RWPE2 (cell line): ENCODE measurements around the gene HDAC4.

Source experiments
- ATAC-seq: fragments of 200-7000 bp; cut with Tn5 transposase; 3 replicates; pipeline ENCODE4 v1.9.1; 2021; ENCODE audit warnings: low read depth
- DNase-seq: peaks from one replicate; pipeline ENCODE4 v3.0.0-alpha.2; 2020; ENCODE audit warnings: low spot score
- H3K27ac ChIP-seq: fragments of 450-650 bp; 2 replicates; pipeline ENCODE4 v1.5.1; 2017; ENCODE audit warnings: mild to moderate bottlenecking; ENCODE audit not compliant: poor library complexity, severe bottlenecking
- H3K27me3 ChIP-seq: fragments of 250-450 bp; sonication (Bioruptor Pico); 2 replicates; pipeline ENCODE4 v1.5.1; 2021; ENCODE audit warnings: mild to moderate bottlenecking, moderate library complexity; ENCODE audit not compliant: insufficient read depth, poor library complexity, severe bottlenecking
- H3K36me3 ChIP-seq: fragments of 250-450 bp; sonication (Bioruptor Pico); 2 replicates; pipeline ENCODE4 v1.5.1; 2020; ENCODE audit warnings: low read depth, mild to moderate bottlenecking, moderate library complexity
- H3K4me1 ChIP-seq: fragments of 250-450 bp; sonication (Bioruptor Pico); 2 replicates; pipeline ENCODE4 v1.5.1; 2021; ENCODE audit warnings: mild to moderate bottlenecking, moderate library complexity; ENCODE audit not compliant: insufficient read depth, poor library complexity, severe bottlenecking
- H3K4me3 ChIP-seq: fragments of 250-450 bp; sonication (Bioruptor Pico); 2 replicates; pipeline ENCODE4 v1.5.1; 2021; ENCODE audit warnings: mild to moderate bottlenecking, moderate library complexity; ENCODE audit not compliant: severe bottlenecking
- H3K9me3 ChIP-seq: fragments of 250-450 bp; sonication (Bioruptor Pico); 2 replicates; pipeline ENCODE4 v1.5.1; 2021; ENCODE audit warnings: mild to moderate bottlenecking, moderate library complexity; ENCODE audit not compliant: severe bottlenecking
- CTCF ChIP-seq: fragments of 450-650 bp; IDR thresholded peaks from one replicate; pipeline ENCODE4 v1.5.1; 2017; ENCODE audit warnings: mild to moderate bottlenecking, moderate library complexity; ENCODE audit not compliant: poor library complexity, severe bottlenecking

Gene HDAC4

DNA sequence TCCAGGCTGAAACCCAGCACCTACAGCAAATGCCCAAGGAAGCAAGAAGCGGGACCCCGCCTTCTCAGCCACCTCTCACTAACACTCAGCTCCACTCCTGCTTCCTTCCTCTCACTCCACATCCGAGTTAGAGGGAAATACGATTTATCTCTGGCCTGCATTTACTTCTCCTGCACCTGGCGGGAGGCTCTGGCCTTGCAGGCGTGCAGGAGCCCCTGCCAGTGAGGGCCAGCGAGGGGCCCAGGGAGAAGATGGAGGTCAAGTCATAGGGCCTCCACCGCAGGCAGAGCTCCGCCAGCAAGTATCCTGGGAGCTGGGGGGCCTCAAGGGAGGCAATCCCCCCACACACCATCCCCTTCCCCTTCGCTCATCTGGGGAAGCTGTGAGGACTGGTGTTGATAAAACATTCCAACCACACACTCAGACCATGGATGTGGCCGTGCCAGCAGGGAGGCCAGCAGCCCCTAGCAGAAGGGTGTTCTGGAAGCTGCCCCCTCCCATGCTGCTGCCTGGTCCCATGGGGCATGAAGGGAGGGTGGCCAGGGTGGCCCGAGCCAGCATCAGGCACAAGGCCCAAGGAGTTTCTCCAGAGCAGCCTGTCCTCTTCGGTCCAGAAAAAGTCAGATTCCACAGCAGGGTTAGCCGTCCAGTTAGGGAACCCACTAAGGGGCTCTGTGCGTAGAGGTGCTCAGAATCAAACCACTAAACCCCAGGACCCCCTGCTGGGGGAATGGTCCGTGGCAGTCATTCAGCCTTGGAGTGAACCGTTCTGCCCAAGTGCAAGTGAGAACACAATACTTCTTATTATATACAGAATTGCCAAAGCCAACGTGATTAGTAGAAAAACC is 91.2 kb downstream of the HDAC4 start:
- TF ChIP-seq CTCF = no peak

DNA sequence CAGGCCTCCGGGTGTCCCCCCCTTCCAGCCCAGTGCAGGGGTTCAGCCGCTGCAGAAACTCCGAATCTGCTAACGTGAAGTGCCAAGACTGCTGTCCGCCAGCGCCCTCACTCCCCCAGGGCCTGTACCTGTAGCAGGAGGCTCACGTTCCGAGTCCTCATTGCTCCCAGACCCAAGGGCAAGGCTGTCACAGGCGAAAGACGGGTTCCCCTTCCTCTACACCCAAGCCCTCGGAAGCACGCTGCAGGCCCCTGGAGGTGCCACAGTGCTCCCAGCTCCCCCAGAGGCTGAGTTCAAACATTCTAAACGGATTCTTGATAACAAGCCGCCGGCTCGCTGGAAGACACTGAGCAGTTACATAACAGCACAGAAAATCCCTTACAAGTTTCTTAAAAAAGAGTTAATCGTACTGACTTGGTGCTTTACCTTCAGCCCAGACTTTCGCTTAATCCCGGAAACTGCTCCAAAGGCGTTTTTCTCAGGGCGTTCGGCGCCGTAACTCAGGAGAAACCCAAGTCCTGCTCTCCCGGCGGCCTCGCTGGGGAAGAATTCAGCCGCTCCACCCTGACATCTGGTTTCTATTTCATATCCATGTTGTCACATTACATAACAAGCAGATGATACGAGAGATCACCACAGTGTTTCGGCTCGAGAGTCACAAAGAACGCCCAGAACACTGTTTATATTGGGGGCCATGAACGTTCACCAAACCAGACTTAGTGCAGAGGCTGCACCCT is 92.0 kb downstream of the HDAC4 start:
- H3K4me3 ChIP-seq = no peak overlapping the region
- no peak for TF ChIP-seq CTCF
- peak; percentile 54 for DNase-seq
- H3K4me1 ChIP-seq = no peaks in the 10 kb centered on the region
- no peaks in the 10 kb centered on the region for H3K36me3 ChIP-seq
- H3K27ac ChIP-seq = no peak overlapping the region
- no peaks in the 10 kb centered on the region for H3K9me3 ChIP-seq
- ATAC-seq = no peak
- H3K27me3 ChIP-seq = no peaks in the 10 kb centered on the region

More for the DNA sequence above, 91.2 kb downstream of the HDAC4 start:
- Histone ChIP-seq H3K27ac (no peak overlapping the region), H3K4me3 (no peak overlapping the region), H3K27me3 (no peaks in the 10 kb centered on the region), H3K9me3 (no peaks in the 10 kb centered on the region), H3K4me1 (no peaks in the 10 kb centered on the region), H3K36me3 (no peaks in the 10 kb centered on the region)
- DNase-seq = peak; percentile 29
- no peak for ATAC-seq

DNA sequence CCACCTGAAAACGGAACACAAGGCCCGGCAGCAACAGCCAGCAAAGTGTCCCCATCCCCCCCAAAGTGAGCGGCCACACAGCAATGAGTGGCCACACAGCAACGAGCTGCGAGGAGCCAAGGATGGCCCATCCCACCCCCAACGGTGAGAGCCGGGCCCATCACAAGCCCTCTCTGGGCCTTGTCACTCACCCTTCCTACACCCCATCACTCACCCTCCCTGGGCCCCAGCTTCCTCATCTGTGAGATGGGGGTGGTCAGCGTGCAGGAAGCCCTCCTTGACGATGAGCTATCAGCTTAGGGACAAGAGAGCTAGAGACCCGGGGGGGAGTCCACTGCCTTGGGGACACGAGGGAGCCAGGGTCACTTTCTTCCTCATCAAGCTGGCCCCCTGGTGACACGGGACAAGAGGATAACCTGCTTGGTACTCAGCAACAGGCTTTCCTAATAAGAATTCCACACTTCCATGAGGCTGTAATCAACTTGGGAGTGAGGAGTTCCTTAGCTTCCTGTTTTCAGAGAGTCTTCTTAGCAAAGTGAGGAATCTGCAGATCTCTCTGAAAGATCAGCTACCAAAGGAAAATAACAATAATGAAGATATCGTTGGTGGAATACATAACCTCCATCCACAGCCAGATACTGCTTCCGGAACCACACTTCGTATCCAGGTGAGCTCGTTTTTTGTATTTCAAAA is 92.8 kb downstream of the HDAC4 start:
- Histone ChIP-seq H3K27ac (no peak overlapping the region), H3K27me3 (no peaks in the 10 kb centered on the region), H3K9me3 (no peaks in the 10 kb centered on the region), H3K4me1 (no peaks in the 10 kb centered on the region), H3K4me3 (no peak overlapping the region), H3K36me3 (no peaks in the 10 kb centered on the region)
- ATAC-seq (no peak), DNase-seq (peak; percentile 44)
- no peak for TF ChIP-seq CTCF

- ATAC-seq (no peak), DNase-seq (peak; percentile 11)
- no peak for TF ChIP-seq CTCF
- H3K4me3 ChIP-seq = no peak overlapping the region
- no peaks in the 10 kb centered on the region for H3K9me3 ChIP-seq
- no peaks in the 10 kb centered on the region for H3K36me3 ChIP-seq
- H3K4me1 ChIP-seq = no peaks in the 10 kb centered on the region
- no peaks in the 10 kb centered on the region for H3K27me3 ChIP-seq
- H3K27ac ChIP-seq = no peak overlapping the region
Observed at GRCh38 chr2:239307221-239307569, 93.6 kb downstream of the HDAC4 start.
